Activated naive CD4-positive, alpha-beta T cell treated with anti-CD3 and anti-CD28 coated beads, Interleukin-2, amount 50 U/mL, for 24 hours (primary cell): ENCODE results near the gene KRT17.

Experiments used
- H3K27ac Mint-ChIP-seq: one replicate; pipeline ENCODE4 v1.8.0; 2021; ENCODE audit warnings: mild to moderate bottlenecking, mixed read lengths
- H3K27me3 Mint-ChIP-seq: one replicate; pipeline ENCODE4 v1.8.0; 2021; ENCODE audit warnings: mixed read lengths
- H3K36me3 Mint-ChIP-seq: one replicate; pipeline ENCODE4 v1.8.0; 2021; ENCODE audit warnings: mixed read lengths
- H3K4me1 Mint-ChIP-seq: one replicate; pipeline ENCODE4 v1.8.0; 2021; ENCODE audit warnings: mixed read lengths
- H3K4me3 Mint-ChIP-seq: one replicate; pipeline ENCODE4 v1.8.0; 2021; ENCODE audit warnings: mild to moderate bottlenecking, mixed read lengths
- H3K9me3 Mint-ChIP-seq: one replicate; pipeline ENCODE4 v1.8.0; 2021; ENCODE audit warnings: mixed read lengths

KRT17 gene

GRCh38 chr17:41657176-41657754, 32.9 kb upstream of the KRT17 start:
- H3K4me3 Mint-ChIP-seq: no peak overlapping the region
- no peaks in the 10 kb centered on the region for H3K36me3 Mint-ChIP-seq
- no peaks in the 10 kb centered on the region for H3K27me3 Mint-ChIP-seq
- no peaks in the 10 kb centered on the region for H3K4me1 Mint-ChIP-seq
- H3K27ac Mint-ChIP-seq: no peak overlapping the region
- no peaks in the 10 kb centered on the region for H3K9me3 Mint-ChIP-seq

GRCh38 chr17:41656249-41657023, 32.1 kb upstream of the KRT17 start:
- H3K9me3 Mint-ChIP-seq: no peaks in the 10 kb centered on the region
- no peaks in the 10 kb centered on the region for H3K36me3 Mint-ChIP-seq
- H3K4me3 Mint-ChIP-seq: no peak overlapping the region
- H3K27ac Mint-ChIP-seq: no peak overlapping the region
- no peaks in the 10 kb centered on the region for H3K4me1 Mint-ChIP-seq
- H3K27me3 Mint-ChIP-seq: no peaks in the 10 kb centered on the region

GRCh38 chr17:41655611-41656111, 31.3 kb upstream of the KRT17 start:
- Mint-ChIP-seq H3K4me3 (no peak overlapping the region), H3K4me1 (no peaks in the 10 kb centered on the region), H3K27me3 (no peaks in the 10 kb centered on the region), H3K27ac (no peak overlapping the region), H3K36me3 (no peaks in the 10 kb centered on the region), H3K9me3 (no peaks in the 10 kb centered on the region)

- H3K9me3 Mint-ChIP-seq: no peaks in the 10 kb centered on the region
- H3K4me3 Mint-ChIP-seq: no peak overlapping the region
- H3K27ac Mint-ChIP-seq: no peak overlapping the region
- H3K4me1 Mint-ChIP-seq: no peaks in the 10 kb centered on the region
- no peaks in the 10 kb centered on the region for H3K27me3 Mint-ChIP-seq
- H3K36me3 Mint-ChIP-seq: no peaks in the 10 kb centered on the region
These were observed 30.6 kb upstream of the KRT17 start for GRCh38 chr17:41654678-41655607.

- Mint-ChIP-seq H3K4me3 (no peak overlapping the region), H3K9me3 (no peaks in the 10 kb centered on the region), H3K27me3 (no peaks in the 10 kb centered on the region), H3K36me3 (no peaks in the 10 kb centered on the region), H3K4me1 (no peaks in the 10 kb centered on the region), H3K27ac (no peak overlapping the region)
These were observed 29.7 kb upstream of the KRT17 start for GRCh38 chr17:41653892-41654677.

GRCh38 chr17:41653421-41653820, 29.0 kb upstream of the KRT17 start:
- no peaks in the 10 kb centered on the region for H3K9me3 Mint-ChIP-seq
- peaks cover 5% of the 10 kb centered on the region for H3K4me1 Mint-ChIP-seq
- no peak overlapping the region for H3K27ac Mint-ChIP-seq
- no peak overlapping the region for H3K4me3 Mint-ChIP-seq
- H3K27me3 Mint-ChIP-seq: peaks cover 1% of the 10 kb centered on the region
- no peaks in the 10 kb centered on the region for H3K36me3 Mint-ChIP-seq

GRCh38 chr17:41652461-41652970, 28.1 kb upstream of the KRT17 start:
- H3K4me3 Mint-ChIP-seq: no peak overlapping the region
- peaks cover 10% of the 10 kb centered on the region for H3K4me1 Mint-ChIP-seq
- peaks cover 1% of the 10 kb centered on the region for H3K27me3 Mint-ChIP-seq
- H3K36me3 Mint-ChIP-seq: no peaks in the 10 kb centered on the region
- H3K9me3 Mint-ChIP-seq: no peaks in the 10 kb centered on the region
- H3K27ac Mint-ChIP-seq: no peak overlapping the region

GRCh38 chr17:41651625-41652460, 27.5 kb upstream of the KRT17 start:
- H3K4me1 Mint-ChIP-seq: peaks cover 10% of the 10 kb centered on the region
- no peaks in the 10 kb centered on the region for H3K36me3 Mint-ChIP-seq
- no peak overlapping the region for H3K27ac Mint-ChIP-seq
- H3K4me3 Mint-ChIP-seq: no peak overlapping the region
- no peaks in the 10 kb centered on the region for H3K9me3 Mint-ChIP-seq
- H3K27me3 Mint-ChIP-seq: peaks cover 1% of the 10 kb centered on the region

- Mint-ChIP-seq H3K27me3 (peaks cover 1% of the 10 kb centered on the region), H3K27ac (no peak overlapping the region), H3K4me1 (peaks cover 10% of the 10 kb centered on the region), H3K4me3 (no peak overlapping the region), H3K9me3 (no peaks in the 10 kb centered on the region), H3K36me3 (no peaks in the 10 kb centered on the region)
These were observed 26.6 kb upstream of the KRT17 start for GRCh38 chr17:41650794-41651624.

GRCh38 chr17:41649923-41650519, 25.6 kb upstream of the KRT17 start:
- H3K4me3 Mint-ChIP-seq: no peak overlapping the region
- peaks cover 10% of the 10 kb centered on the region for H3K4me1 Mint-ChIP-seq
- H3K36me3 Mint-ChIP-seq: no peaks in the 10 kb centered on the region
- no peaks in the 10 kb centered on the region for H3K9me3 Mint-ChIP-seq
- H3K27me3 Mint-ChIP-seq: peaks cover 1% of the 10 kb centered on the region
- H3K27ac Mint-ChIP-seq: no peak overlapping the region

GRCh38 chr17:41648411-41649195, 24.2 kb upstream of the KRT17 start:
- Mint-ChIP-seq H3K4me3 (peak overlapping the region; percentile 76), H3K9me3 (no peaks in the 10 kb centered on the region), H3K36me3 (no peaks in the 10 kb centered on the region), H3K4me1 (peaks cover 10% of the 10 kb centered on the region), H3K27me3 (peaks cover 1% of the 10 kb centered on the region), H3K27ac (peak overlapping the region; percentile 59)

- H3K4me3 Mint-ChIP-seq: peak overlapping the region; percentile 76
- H3K36me3 Mint-ChIP-seq: no peaks in the 10 kb centered on the region
- peaks cover 10% of the 10 kb centered on the region for H3K4me1 Mint-ChIP-seq
- no peak overlapping the region for H3K27ac Mint-ChIP-seq
- peaks cover 1% of the 10 kb centered on the region for H3K27me3 Mint-ChIP-seq
- no peaks in the 10 kb centered on the region for H3K9me3 Mint-ChIP-seq
These were observed 23.6 kb upstream of the KRT17 start for GRCh38 chr17:41647940-41648410.
